ENCODE data around the gene DPP7.
A peak's percentile ranks its signal among the peaks of the same experiment; 100 is the strongest.

DPP7 gene

GRCh38 chr9:137079401-137079787, 35.1 kb downstream of the DPP7 start:
- no peak for DNase-seq (ENCODE audit: low read depth)
- no peak overlapping the region for H3K4me3 ChIP-seq (ENCODE audit: control insufficient read depth, low read depth, low read length)
- TF ChIP-seq, protein P1, sequence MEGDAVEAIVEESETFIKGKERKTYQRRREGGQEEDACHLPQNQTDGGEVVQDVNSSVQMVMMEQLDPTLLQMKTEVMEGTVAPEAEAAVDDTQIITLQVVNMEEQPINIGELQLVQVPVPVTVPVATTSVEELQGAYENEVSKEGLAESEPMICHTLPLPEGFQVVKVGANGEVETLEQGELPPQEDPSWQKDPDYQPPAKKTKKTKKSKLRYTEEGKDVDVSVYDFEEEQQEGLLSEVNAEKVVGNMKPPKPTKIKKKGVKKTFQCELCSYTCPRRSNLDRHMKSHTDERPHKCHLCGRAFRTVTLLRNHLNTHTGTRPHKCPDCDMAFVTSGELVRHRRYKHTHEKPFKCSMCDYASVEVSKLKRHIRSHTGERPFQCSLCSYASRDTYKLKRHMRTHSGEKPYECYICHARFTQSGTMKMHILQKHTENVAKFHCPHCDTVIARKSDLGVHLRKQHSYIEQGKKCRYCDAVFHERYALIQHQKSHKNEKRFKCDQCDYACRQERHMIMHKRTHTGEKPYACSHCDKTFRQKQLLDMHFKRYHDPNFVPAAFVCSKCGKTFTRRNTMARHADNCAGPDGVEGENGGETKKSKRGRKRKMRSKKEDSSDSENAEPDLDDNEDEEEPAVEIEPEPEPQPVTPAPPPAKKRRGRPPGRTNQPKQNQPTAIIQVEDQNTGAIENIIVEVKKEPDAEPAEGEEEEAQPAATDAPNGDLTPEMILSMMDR (IDR thresholded peaks at IDR 0.05; ENCODE audit: control insufficient read depth, insufficient read depth, low read depth, low read length, missing control alignments) = no peak

DNA sequence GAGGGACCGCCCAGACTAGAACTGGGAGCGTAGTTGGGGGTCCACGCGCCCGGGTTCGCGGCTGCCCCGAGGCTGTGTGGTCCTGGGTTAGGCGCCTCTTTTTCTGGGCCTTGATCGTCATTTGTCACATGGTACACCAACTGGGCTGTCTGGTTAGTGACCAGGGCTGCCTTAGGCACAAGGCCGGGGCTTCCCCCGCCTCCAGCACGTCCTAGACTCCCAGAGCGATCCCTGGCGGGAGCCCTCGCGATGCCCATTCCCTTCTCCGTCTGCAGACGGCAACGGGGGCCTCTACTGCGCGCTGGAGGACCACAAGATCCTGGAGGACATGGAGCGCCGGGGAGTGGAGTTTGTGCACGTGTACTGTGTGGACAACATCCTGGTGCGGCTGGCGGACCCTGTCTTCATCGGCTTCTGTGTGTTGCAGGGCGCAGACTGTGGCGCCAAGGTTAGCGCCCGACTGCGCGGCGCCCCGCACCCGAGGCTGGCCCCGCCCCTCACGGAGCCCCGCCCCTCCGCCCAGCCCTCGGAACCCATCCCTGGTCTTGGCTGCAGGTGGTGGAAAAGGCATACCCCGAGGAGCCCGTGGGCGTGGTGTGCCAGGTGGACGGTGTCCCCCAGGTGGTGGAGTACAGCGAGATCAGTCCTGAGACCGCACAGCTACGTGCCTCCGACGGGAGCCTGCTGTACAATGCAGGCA, 35.7 kb downstream of the DPP7 start:
- H3K4me3 ChIP-seq (ENCODE audit: control insufficient read depth, low read depth, low read length) = peak overlapping the region; percentile 86
- TF ChIP-seq, protein P1 (IDR thresholded peaks at IDR 0.05; ENCODE audit: control insufficient read depth, insufficient read depth, low read depth, low read length, missing control alignments) = no peak
- DNase-seq (ENCODE audit: low read depth) = no peak

- peak overlapping the region; percentile 86 for H3K4me3 ChIP-seq (ENCODE audit: control insufficient read depth, low read depth, low read length)
- TF ChIP-seq, protein P1 (IDR thresholded peaks at IDR 0.05; ENCODE audit: control insufficient read depth, insufficient read depth, low read depth, low read length, missing control alignments) = no peak
- DNase-seq (ENCODE audit: low read depth) = no peak
Measured at GRCh38 chr9:137077758-137078693, 36.5 kb downstream of the DPP7 start.

DNA sequence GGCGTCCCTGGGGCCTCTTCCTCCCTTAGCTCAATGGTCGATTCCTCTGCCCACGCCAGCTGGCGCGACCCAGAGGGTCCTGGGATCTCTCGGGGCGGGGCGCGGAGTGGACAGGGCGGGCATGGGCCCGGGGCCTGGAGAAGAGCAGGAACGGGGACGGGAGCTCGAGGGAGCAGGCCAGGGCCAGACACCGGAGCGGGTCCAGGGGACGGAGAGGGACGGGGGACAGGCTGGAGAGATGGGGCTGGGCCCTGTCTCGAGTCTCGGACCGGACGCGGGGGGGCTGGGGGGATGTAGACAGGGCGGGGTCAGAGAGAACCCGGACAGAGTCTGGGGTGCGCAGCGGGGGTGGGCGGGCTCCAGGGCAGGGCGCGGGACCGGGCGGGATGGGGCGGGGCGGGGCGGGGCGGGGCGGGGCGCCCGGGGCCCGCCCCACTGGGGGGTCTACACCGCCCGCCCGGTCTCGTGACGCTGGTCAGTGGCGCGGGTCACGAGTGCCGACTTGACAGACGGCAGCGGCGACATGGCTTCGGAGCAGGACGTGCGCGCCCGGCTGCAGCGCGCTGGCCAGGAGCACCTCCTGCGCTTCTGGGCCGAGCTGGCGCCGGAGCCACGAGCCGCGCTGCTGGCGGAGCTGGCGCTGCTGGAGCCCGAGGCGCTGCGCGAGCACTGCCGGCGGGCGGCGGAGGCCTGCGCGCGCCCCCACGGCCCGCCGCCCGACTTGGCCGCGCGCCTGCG, 37.4 kb downstream of the DPP7 start, which contains the start of gene UAP1L1:
Gene UAP1L1, plus strand, starts transcription at position 508 of the 738 bp plus-strand sequence. Its CDS starts 16 bp downstream, at position 524.
- DNase-seq (ENCODE audit: low read depth) = no peak
- TF ChIP-seq, protein P1 (IDR thresholded peaks at IDR 0.05; ENCODE audit: control insufficient read depth, insufficient read depth, low read depth, low read length, missing control alignments) = no peak
- peak within 1 kb of the TSS; percentile 86 for H3K4me3 ChIP-seq (ENCODE audit: control insufficient read depth, low read depth, low read length)

GRCh38 chr9:137076636-137077009, 37.9 kb downstream of the DPP7 start:
- H3K4me3 ChIP-seq (ENCODE audit: control insufficient read depth, low read depth, low read length) = peak overlapping the region; percentile 86
- no peak for DNase-seq (ENCODE audit: low read depth)
- TF ChIP-seq, protein P1 (IDR thresholded peaks at IDR 0.05; ENCODE audit: control insufficient read depth, insufficient read depth, low read depth, low read length, missing control alignments) = no peak

DNA sequence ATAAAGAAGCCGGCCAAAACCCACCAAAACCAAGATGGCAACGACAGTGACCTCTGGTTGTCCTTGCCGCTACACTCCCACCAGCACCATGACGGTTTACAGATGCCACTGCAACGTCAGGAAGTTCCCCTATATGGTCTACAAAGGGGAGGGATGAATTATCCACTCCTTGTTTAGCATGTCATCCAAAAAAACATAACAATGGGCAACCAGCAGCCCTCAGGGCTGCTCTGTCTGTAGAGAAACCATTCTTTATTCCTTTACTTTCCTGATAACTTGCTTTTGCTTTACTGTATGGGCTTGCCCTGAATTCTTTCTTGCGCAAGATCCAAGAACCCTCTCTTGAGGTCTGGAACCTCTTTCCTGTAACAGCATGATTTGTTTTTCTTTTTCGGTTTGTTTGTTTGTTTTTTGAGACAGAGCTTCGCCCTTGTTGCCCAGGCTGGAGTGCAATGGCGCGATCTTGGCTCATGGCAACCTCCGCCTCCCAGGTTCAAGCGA, 39.2 kb downstream of the DPP7 start:
- TF ChIP-seq, protein P1 (IDR thresholded peaks at IDR 0.05; ENCODE audit: control insufficient read depth, insufficient read depth, low read depth, low read length, missing control alignments) = no peak
- H3K4me3 ChIP-seq (ENCODE audit: control insufficient read depth, low read depth, low read length) = no peak overlapping the region
- no peak for DNase-seq (ENCODE audit: low read depth)

Measured in AG09309 (cell line).